GM12878 (cell line): Measurements from ENCODE around the gene HEATR3. TPM values are rescaled to one million over a fixed set of nuclear protein-coding genes. Genes with fewer than 3 reads are reported as not detected.

Source experiments
- ATAC-seq: fragments of 200-7000 bp; cut with Tn5 transposase; 3 replicates; pipeline ENCODE4 v1.9.1; 2020; ENCODE audit warnings: mild to moderate bottlenecking, moderate library complexity
- BruUV-seq: library from RNA; stranded (reverse); fragments of 400-500 nt; replicated peaks from 2 replicates; lab custom pipeline; 2021; lab: Mats Ljungman, UMichigan
- CTCF ChIA-PET: fragments of 300-600 bp; sonication (Branson Sonifier 250); formaldehyde crosslinking; extraction: SDS; loops from one replicate; lab custom pipeline; 2021; ENCODE audit warnings: inconsistent platforms; lab: Yijun Ruan, JAX
- POLR2A ChIA-PET: fragments of 350-600 bp; formaldehyde crosslinking; extraction: SDS; loops from one replicate; lab custom pipeline; 2021; ENCODE audit warnings: inconsistent platforms; lab: Charles Lee
- RAD21 ChIA-PET: fragments of 300-600 bp; sonication (Branson Sonifier 250); formaldehyde crosslinking; loops from one replicate; lab custom pipeline; 2023; ENCODE audit warnings: antibody characterized with exemption; ENCODE audit not compliant: unreplicated experiment; lab: Charles Lee
- SMC1A ChIA-PET: fragments of 300-600 bp; sonication (Branson Sonifier 250); formaldehyde crosslinking; loops from one replicate; lab custom pipeline; 2023; ENCODE audit not compliant: unreplicated experiment, uncharacterized antibody; lab: Charles Lee
- DNase-seq: peaks from one replicate; pipeline ENCODE4 v3.0.0-alpha.2; 2011; ENCODE audit warnings: low read depth, low spot score
- FAIRE-seq: peaks from 3 replicates; lab custom pipeline; 2011; peaks lifted over from hg19 to GRCh38; lab: Jason Lieb, UNC
- H2AFZ ChIP-seq: 2 replicates; pipeline ENCODE4 v1.6.0; 2011; ENCODE audit warnings: low read depth, low read length, control low read depth; ENCODE audit not compliant: control insufficient read depth
- H3K27ac ChIP-seq: 2 replicates; pipeline ENCODE4 v1.5.1; 2011; ENCODE audit warnings: control low read depth; ENCODE audit not compliant: control insufficient read depth, insufficient read depth
- H3K27me3 ChIP-seq, 2 experiments: replicated peaks in 1 of 2; 2 replicates each; pipeline versions ENCODE4 v1.6.0 to v1.6.1; 2011; ENCODE audit warnings: low read length in 1 of 2; ENCODE audit not compliant: control insufficient read depth in 2 of 2, insufficient read depth in 2 of 2
- H3K36me3 ChIP-seq, 2 experiments: 2 replicates each; pipeline ENCODE4 v1.5.1; 2011; ENCODE audit warnings: low read length in 1 of 2; ENCODE audit not compliant: control insufficient read depth in 2 of 2, insufficient read depth in 2 of 2
- H3K4me1 ChIP-seq: 2 replicates; pipeline ENCODE4 v1.6.1; 2011; ENCODE audit warnings: mild to moderate bottlenecking, low read length, moderate library complexity, mixed read lengths; ENCODE audit not compliant: control insufficient read depth, insufficient read depth
- H3K4me2 ChIP-seq: 2 replicates; pipeline ENCODE4 v1.6.0; 2011; ENCODE audit warnings: control low read depth; ENCODE audit not compliant: control insufficient read depth, insufficient read depth
- H3K4me3 ChIP-seq: fragments of 200-600 bp; sonication (generic); 2 replicates; pipeline ENCODE4 v1.5.1; 2016
- H3K79me2 ChIP-seq: 2 replicates; pipeline ENCODE4 v1.6.0; 2011; ENCODE audit warnings: low read length; ENCODE audit not compliant: control insufficient read depth, insufficient read depth
- H3K9ac ChIP-seq: 2 replicates; pipeline ENCODE4 v1.8.0; 2011; ENCODE audit warnings: low read length, control low read depth, mixed read lengths; ENCODE audit not compliant: control insufficient read depth, insufficient read depth
- H3K9me3 ChIP-seq: replicated peaks from 3 replicates; pipeline ENCODE4 v1.5.1; 2011; ENCODE audit warnings: mild to moderate bottlenecking, low read length; ENCODE audit not compliant: control insufficient read depth, insufficient read depth
- H4K20me1 ChIP-seq: 2 replicates; pipeline ENCODE4 v1.6.0; 2011; ENCODE audit not compliant: control insufficient read depth, insufficient read depth
- FOS ChIP-seq: IDR thresholded peaks from 3 replicates; pipeline ENCODE4 v1.6.1; 2011; ENCODE audit warnings: borderline replicate concordance; ENCODE audit not compliant: insufficient read length; ENCODE audit errors: extremely low read depth
- GATAD2B ChIP-seq: fragments of 450-650 bp; conservative IDR thresholded peaks from 2 replicates; pipeline ENCODE4 v1.6.1; 2017; ENCODE audit warnings: low read depth, mild to moderate bottlenecking, moderate library complexity
- NFXL1 ChIP-seq: fragments of 450-650 bp; IDR thresholded peaks from 2 replicates; pipeline ENCODE4 v1.6.1; 2017; ENCODE audit warnings: antibody characterized with exemption, mild to moderate bottlenecking, borderline replicate concordance
- NFYA ChIP-seq: IDR thresholded peaks from 2 replicates; pipeline ENCODE4 v1.6.1; 2011; ENCODE audit warnings: low read depth, mild to moderate bottlenecking, low read length, improper control_type of control experiment, borderline replicate concordance
- POLR2A ChIP-seq: IDR thresholded peaks from 2 replicates; pipeline ENCODE4 v1.6.1; 2011; ENCODE audit warnings: low read depth, mild to moderate bottlenecking, low read length
- SREBF2 ChIP-seq: IDR thresholded peaks from 2 replicates; pipeline ENCODE4 v1.6.1; 2012; ENCODE audit warnings: mild to moderate bottlenecking, low read length
- TCF12 ChIP-seq: IDR thresholded peaks from 2 replicates; pipeline ENCODE4 v1.6.1; 2011; ENCODE audit warnings: low read depth, mild to moderate bottlenecking, low read length
- WRNIP1 ChIP-seq: IDR thresholded peaks from 2 replicates; pipeline ENCODE4 v1.6.1; 2011; ENCODE audit warnings: low read depth, low read length, improper control_type of control experiment, borderline replicate concordance
- YBX1 ChIP-seq: fragments of 450-650 bp; IDR thresholded peaks from 2 replicates; pipeline ENCODE4 v1.6.1; 2016; ENCODE audit warnings: antibody characterized with exemption
- ZBTB33 ChIP-seq: fragments of 450-650 bp; IDR thresholded peaks from 2 replicates; pipeline ENCODE4 v1.6.1; 2017; ENCODE audit warnings: mild to moderate bottlenecking
- ZNF592 ChIP-seq: fragments of 450-650 bp; IDR thresholded peaks from 2 replicates; pipeline ENCODE4 v1.6.1; 2017; ENCODE audit warnings: mild to moderate bottlenecking, moderate library complexity
- WGBS: methylation state at CpG from one replicate; pipeline ENCODE4 v1.1.6; 2016; ENCODE audit warnings: low lambda C conversion rate; ENCODE audit not compliant: insufficient replicate concordance, insufficient coverage; ENCODE audit errors: missing lambda C conversion rate; 5-methylcytosine and 5-hydroxymethylcytosine counted together
- in situ Hi-C: fragments of 300-500 bp; cut with MboI; formaldehyde crosslinking; loops from 9 replicates; pipeline ENCODE4 v1.14.3; 2018; ENCODE audit warnings: mixed read lengths
- intact Hi-C: fragments of 100-400 bp; cut with micrococcal nuclease; formaldehyde crosslinking; loops from one replicate; pipeline ENCODE4 v1.14.2; 2022; ENCODE audit not compliant: unreplicated experiment
- polyA plus RNA-seq, 11 experiments: library from polyadenylated mRNA; depleted of rRNA in 4 of 11; unstranded in 6 of 11; stranded (reverse) in 5 of 11; fragments of >200 nt; fragmentation: Nextera tagmentation in 4 of 11; fragmentation: Illumina TruSeq in 1 of 11; extraction: Ambion mirVana in 4 of 11; extraction: Trizol in 1 of 11; gene quantifications; 1 replicate in 1 of 11; 2 replicates in 10 of 11; pipeline versions ENCODE4 v1.2.1 to v1.2.3, GENCODE V29; 2011 to 2016; ENCODE audit warnings: inconsistent platforms in 2 of 11, missing spikeins in 2 of 11, low read depth in 1 of 11
- total RNA-seq, 4 experiments: library from RNA; depleted of rRNA in 3 of 4; stranded (reverse); fragments of >200 nt in 3 of 4; fragmentation: Illumina TruSeq in 1 of 4; extraction: Trizol in 1 of 4; gene quantifications; 2 replicates each; pipeline versions ENCODE4 v1.2.1 to v1.2.3, GENCODE V29; 2013 to 2021
- TF ChIP-seq, protein P1 (sequence below): fragments of 450-650 bp; formaldehyde crosslinking; IDR thresholded peaks from 2 replicates; pipeline ENCODE4 v1.4.0; 2020; ENCODE audit warnings: mild to moderate bottlenecking, moderate library complexity

Gene HEATR3
- total and polyA plus RNA-seq, 10 of the 15 experiments (the other 5 are each of a cell fraction or from before 2014, with no cell fraction given): 1.5 to 30.0 (median 17.7) TPM

GRCh38 chr16:50023641-50024040 is 42.1 kb upstream of the HEATR3 start:
- H3K4me2 ChIP-seq: no peak overlapping the region
- 0 out of 2 replicates have a peak, but pooled peaks cover 3% of the 10 kb centered on the region for H3K4me1 ChIP-seq
- H3K36me3 ChIP-seq: no peaks in the 10 kb centered on the region
- ATAC-seq (no peak), DNase-seq (no peak), FAIRE-seq (no peak)
- H2AFZ ChIP-seq: no peak overlapping the region
- RAD21 ChIA-PET: interaction anchor here (2.5 to 7.9 kb wide), 4 partner anchors 11 to 187 kb away, joined by 8 to 191 read pairs (median 37); partner anchors contain the start of gene HEATR3
- intact Hi-C loops: loop anchor here (2.0 to 10.0 kb wide), 2 partner anchors 65 to 341 kb away; partner anchors contain the start of gene BRD7
- CTCF ChIA-PET: interaction anchor here (1.0 to 8.0 kb wide), 12 partner anchors 11 to 643 kb away, joined by 3 to 216 read pairs (median 13); partner anchors contain the start of gene HEATR3
- in situ Hi-C loops: loop anchor here (5.0 kb wide), 1 partner anchor 189 kb away; no protein-coding TSS in a partner anchor
- POLR2A ChIA-PET: interaction anchor here (3.4 kb wide), 1 partner anchor 42 kb away, joined by 8 read pairs; the partner anchor contains the start of gene HEATR3
- H3K9me3 ChIP-seq: no peaks in the 10 kb centered on the region
- no peak overlapping the region for H3K4me3 ChIP-seq
- TF ChIP-seq SREBF2 (no peak), FOS (no peak), ZNF592 (no peak), TCF12 (no peak), NFXL1 (no peak), GATAD2B (no peak), ZBTB33 (no peak), YBX1 (no peak), POLR2A (no peak), NFYA (no peak), WRNIP1 (no peak)
- TF ChIP-seq, protein P1, sequence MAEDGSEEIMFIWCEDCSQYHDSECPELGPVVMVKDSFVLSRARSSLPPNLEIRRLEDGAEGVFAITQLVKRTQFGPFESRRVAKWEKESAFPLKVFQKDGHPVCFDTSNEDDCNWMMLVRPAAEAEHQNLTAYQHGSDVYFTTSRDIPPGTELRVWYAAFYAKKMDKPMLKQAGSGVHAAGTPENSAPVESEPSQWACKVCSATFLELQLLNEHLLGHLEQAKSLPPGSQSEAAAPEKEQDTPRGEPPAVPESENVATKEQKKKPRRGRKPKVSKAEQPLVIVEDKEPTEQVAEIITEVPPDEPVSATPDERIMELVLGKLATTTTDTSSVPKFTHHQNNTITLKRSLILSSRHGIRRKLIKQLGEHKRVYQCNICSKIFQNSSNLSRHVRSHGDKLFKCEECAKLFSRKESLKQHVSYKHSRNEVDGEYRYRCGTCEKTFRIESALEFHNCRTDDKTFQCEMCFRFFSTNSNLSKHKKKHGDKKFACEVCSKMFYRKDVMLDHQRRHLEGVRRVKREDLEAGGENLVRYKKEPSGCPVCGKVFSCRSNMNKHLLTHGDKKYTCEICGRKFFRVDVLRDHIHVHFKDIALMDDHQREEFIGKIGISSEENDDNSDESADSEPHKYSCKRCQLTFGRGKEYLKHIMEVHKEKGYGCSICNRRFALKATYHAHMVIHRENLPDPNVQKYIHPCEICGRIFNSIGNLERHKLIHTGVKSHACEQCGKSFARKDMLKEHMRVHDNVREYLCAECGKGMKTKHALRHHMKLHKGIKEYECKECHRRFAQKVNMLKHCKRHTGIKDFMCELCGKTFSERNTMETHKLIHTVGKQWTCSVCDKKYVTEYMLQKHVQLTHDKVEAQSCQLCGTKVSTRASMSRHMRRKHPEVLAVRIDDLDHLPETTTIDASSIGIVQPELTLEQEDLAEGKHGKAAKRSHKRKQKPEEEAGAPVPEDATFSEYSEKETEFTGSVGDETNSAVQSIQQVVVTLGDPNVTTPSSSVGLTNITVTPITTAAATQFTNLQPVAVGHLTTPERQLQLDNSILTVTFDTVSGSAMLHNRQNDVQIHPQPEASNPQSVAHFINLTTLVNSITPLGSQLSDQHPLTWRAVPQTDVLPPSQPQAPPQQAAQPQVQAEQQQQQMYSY (CRISPR knock-in tag): no peak
- H4K20me1 ChIP-seq: no peaks in the 10 kb centered on the region
- peaks cover 16% of the 10 kb centered on the region for H3K79me2 ChIP-seq
- no peak overlapping the region for H3K9ac ChIP-seq
- no peak overlapping the region for H3K27ac ChIP-seq
- WGBS: 42% methylated on average over 4 of the region's 4 CpGs
- no TSS peak for BruUV-seq
- SMC1A ChIA-PET: interaction anchor here (1.0 to 7.0 kb wide), 4 partner anchors 43 to 188 kb away, joined by 3 to 137 read pairs (median 16); partner anchors contain the start of gene HEATR3
- H3K27me3 ChIP-seq: no peaks in the 10 kb centered on the region
